Keratinocyte (primary cell): ENCODE data around the gene CFL2. TPM values are rescaled to one million over a fixed set of nuclear protein-coding genes. Genes with fewer than 3 reads are reported as not detected.

ENCODE experiments used
- DNase-seq: peaks from one replicate; pipeline ENCODE4 v3.0.0-alpha.2; 2011; ENCODE audit warnings: low read depth, missing footprints, low spot score
- FAIRE-seq: peaks from 2 replicates; lab custom pipeline; 2011; peaks lifted over from hg19 to GRCh38; lab: Jason Lieb, UNC
- H2AFZ ChIP-seq: 2 replicates; pipeline ENCODE4 v1.6.0; 2012; ENCODE audit warnings: low read length, control low read depth, inconsistent platforms; ENCODE audit not compliant: control insufficient read depth
- H3K27ac ChIP-seq: 2 replicates; pipeline ENCODE4 v1.5.1; 2011; ENCODE audit warnings: low read length; ENCODE audit not compliant: control insufficient read depth, insufficient read depth
- H3K27me3 ChIP-seq: 3 replicates; pipeline ENCODE4 v1.6.0; 2011; ENCODE audit warnings: low read length; ENCODE audit not compliant: control insufficient read depth, insufficient read depth; ENCODE audit errors: extremely low read depth
- H3K36me3 ChIP-seq, 2 experiments: 2 replicates in 1 of 2; 3 replicates in 1 of 2; pipeline ENCODE4 v1.5.1; 2011; ENCODE audit warnings: low read length in 2 of 2, mild to moderate bottlenecking in 1 of 2; ENCODE audit not compliant: control insufficient read depth in 2 of 2, insufficient read depth in 2 of 2; ENCODE audit errors: extremely low read depth in 1 of 2
- H3K4me1 ChIP-seq: 3 replicates; pipeline ENCODE4 v1.5.1; 2011; ENCODE audit warnings: low read length; ENCODE audit not compliant: control insufficient read depth, insufficient read depth; ENCODE audit errors: extremely low read depth
- H3K4me2 ChIP-seq: 3 replicates; pipeline ENCODE4 v1.6.0; 2011; ENCODE audit warnings: low read depth, low read length; ENCODE audit not compliant: control insufficient read depth, insufficient read depth; ENCODE audit errors: extremely low read depth
- H3K4me3 ChIP-seq, 3 experiments: fragments of 200-600 bp in 1 of 3; sonication (generic) in 1 of 3; 2 replicates in 2 of 3; 3 replicates in 1 of 3; pipeline ENCODE4 v1.5.1; 2011 to 2016; ENCODE audit warnings: low read length in 3 of 3, mild to moderate bottlenecking in 3 of 3, control low read depth in 2 of 3, inconsistent platforms in 1 of 3, low read depth in 1 of 3, mixed read lengths in 1 of 3, mixed run types in 1 of 3, moderate library complexity in 1 of 3; ENCODE audit not compliant: control insufficient read depth in 2 of 3, insufficient read depth in 2 of 3; ENCODE audit errors: extremely low read depth in 1 of 3
- H3K79me2 ChIP-seq: 2 replicates; pipeline ENCODE4 v1.6.0; 2012; ENCODE audit warnings: low read length; ENCODE audit not compliant: control insufficient read depth, insufficient read depth
- H3K9ac ChIP-seq: 3 replicates; pipeline ENCODE4 v1.6.0; 2011; ENCODE audit warnings: low read length; ENCODE audit not compliant: control insufficient read depth, insufficient read depth; ENCODE audit errors: extremely low read depth
- H3K9me1 ChIP-seq: 3 replicates; pipeline ENCODE4 v1.6.0; 2011; ENCODE audit warnings: low read length; ENCODE audit not compliant: control insufficient read depth, insufficient read depth; ENCODE audit errors: extremely low read depth
- H3K9me3 ChIP-seq: 2 replicates; pipeline ENCODE4 v1.5.1; 2012; ENCODE audit warnings: low read depth, low read length; ENCODE audit not compliant: control insufficient read depth
- H4K20me1 ChIP-seq: 3 replicates; pipeline ENCODE4 v1.6.0; 2011; ENCODE audit warnings: low read length; ENCODE audit not compliant: control insufficient read depth, insufficient read depth; ENCODE audit errors: extremely low read depth
- CTCF ChIP-seq, 3 experiments: IDR thresholded peaks in 1 of 3; conservative IDR thresholded peaks in 1 of 3; optimal IDR thresholded peaks in 1 of 3; 2 replicates in 2 of 3; 3 replicates in 1 of 3; pipeline versions ENCODE3 to v1.5.1; 2011; ENCODE audit warnings: low read length in 3 of 3, mild to moderate bottlenecking in 3 of 3, moderate library complexity in 2 of 3, control low read depth in 1 of 3, inconsistent platforms in 1 of 3; ENCODE audit not compliant: insufficient read depth in 2 of 3; ENCODE audit errors: extremely low read depth in 1 of 3
- EZH2 ChIP-seq: IDR thresholded peaks from one replicate; pipeline ENCODE4 v1.6.1; 2012; ENCODE audit warnings: inconsistent platforms, mild to moderate bottlenecking, low read length, moderate library complexity
- dilution Hi-C: fragments of 300-500 bp; cut with MboI; formaldehyde crosslinking; loops from one replicate; pipeline ENCODE4 v1.7.0; 2020; ENCODE audit warnings: low sequenced_read_pairs; ENCODE audit not compliant: extremely low pct_ligation_motif_present
- polyA plus RNA-seq, 5 experiments: library from polyadenylated mRNA; depleted of rRNA in 3 of 5; stranded (reverse) in 3 of 5; stranded (forward) in 1 of 5; unstranded in 1 of 5; fragments of >200 nt; gene quantifications; 1 replicate in 1 of 5; 2 replicates in 3 of 5; 3 replicates in 1 of 5; pipeline versions ENCODE4 v1.2.1 to v1.2.3, GENCODE V29; 2011 to 2012; ENCODE audit warnings: missing spikeins in 2 of 5, low read depth in 1 of 5, low replicate concordance in 1 of 5
- small RNA-seq, 3 experiments: library from RNA; depleted of rRNA; stranded (forward); fragments of <200 nt; gene quantifications; one replicate each; pipeline ENCODE3, GENCODE V24; 2012; ENCODE audit warnings: low read depth in 3 of 3, low replicate concordance in 1 of 3; ENCODE audit not compliant: insufficient read length in 3 of 3

CFL2 gene
- polyA plus RNA-seq, 1 donor (not counting 4 experiments of a cell fraction or from before 2014, with no cell fraction given) = 30.5 TPM

- no peak overlapping the region for H3K4me2 ChIP-seq
- no peaks in the 10 kb centered on the region for H3K79me2 ChIP-seq
- H3K4me1 ChIP-seq = peaks cover 18% of the 10 kb centered on the region
- no peak for TF ChIP-seq EZH2
- no peak for TF ChIP-seq CTCF (optimal IDR thresholded peaks at IDR 0.05 in 1 of 3, IDR thresholded peaks at IDR 0.05 in 1 of 3, conservative IDR thresholded peaks at IDR 0.05 in 1 of 3; ENCODE audit: extremely low read depth in 1 of 3, insufficient read depth in 2 of 3, low read length in 3 of 3)
- H3K9ac ChIP-seq = no peak overlapping the region
- H3K9me1 ChIP-seq = no peaks in the 10 kb centered on the region
- H3K4me3 ChIP-seq = no peak overlapping the region
- dilution Hi-C loops = no loop called here
- H3K27ac ChIP-seq = no peak overlapping the region
- no peak overlapping the region for H2AFZ ChIP-seq
- no peaks in the 10 kb centered on the region for H3K36me3 ChIP-seq
- H3K27me3 ChIP-seq = no peaks in the 10 kb centered on the region
- FAIRE-seq = no peak
- no peaks in the 10 kb centered on the region for H4K20me1 ChIP-seq
- no peak for DNase-seq
- H3K9me3 ChIP-seq = no peaks in the 10 kb centered on the region
Measured at GRCh38 chr14:34660796-34661195, 53.6 kb downstream of the CFL2 start.

Small RNAs within 50 kb of the gene (small RNA-seq; reads per million reads assigned to genes)
- 0 reads per million in 3 experiments for gene RNU6-1261P

Other genes starting within 250 kb of the CFL2 start
- gene EAPP, start 174.9 kb downstream of the CFL2 start, polyA plus RNA-seq = 23.0 to 45.3 TPM (median 26.7 TPM) in 3 replicates
- 83.1 to 139 TPM (median 137 TPM) in 3 replicates for gene SNX6, start 84.4 kb downstream of the CFL2 start, polyA plus RNA-seq
- 28.0 to 52.0 TPM (median 35.3 TPM) in 3 replicates for gene BAZ1A, start 160.8 kb upstream of the CFL2 start, polyA plus RNA-seq